Thyroid gland (tissue), 4 donors: ENCODE data around the gene SPG21.

Experiments used
- CTCF ChIP-seq, 6 experiments: fragments of 200-600 bp in 3 of 6; fragments of 450-650 bp in 3 of 6; sonication (generic) in 3 of 6; IDR thresholded peaks; one replicate each; pipeline ENCODE4 v1.5.1; 2016 to 2019; ENCODE audit warnings: antibody characterized with exemption in 6 of 6, mild to moderate bottlenecking in 2 of 6, inconsistent platforms in 1 of 6, moderate library complexity in 1 of 6
- POLR2A ChIP-seq, 2 donors: fragments of 450-650 bp; IDR thresholded peaks; one replicate each; pipeline ENCODE4 v1.6.1; 2017; ENCODE audit warnings: antibody characterized with exemption in 2 of 2, mild to moderate bottlenecking in 2 of 2, moderate library complexity in 1 of 2

DNA sequence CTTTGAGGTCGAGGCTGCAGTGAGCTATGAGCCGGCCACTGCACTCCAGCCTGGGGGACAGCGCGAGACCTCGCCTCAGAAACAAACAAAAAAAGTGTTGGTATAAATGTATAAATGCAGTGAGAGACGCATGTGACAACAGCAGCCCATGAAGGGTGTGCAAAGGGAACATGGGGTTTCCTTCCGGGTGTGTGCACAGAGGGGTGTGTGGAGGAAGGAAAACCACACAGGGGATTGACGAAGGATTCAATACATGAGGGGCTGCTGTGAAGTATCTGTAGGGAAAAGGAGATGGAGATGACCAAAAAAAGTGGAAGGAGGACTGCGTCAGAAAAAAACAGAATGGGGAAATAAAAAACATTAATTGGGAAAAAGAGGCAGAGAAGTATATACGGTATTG is 38.6 kb upstream of the SPG21 start:
- no peak for TF ChIP-seq CTCF (IDR thresholded peaks at IDR 0.05)
- no peak for TF ChIP-seq POLR2A (IDR thresholded peaks at IDR 0.05)
